ENCODE measurements around the gene CDH4. TPM values are rescaled to one million over a fixed set of nuclear protein-coding genes. Genes with fewer than 3 reads are reported as not detected.

The CDH4 gene
- total RNA-seq, 1 donor from 2014 or later, result 2.9 TPM

DNA sequence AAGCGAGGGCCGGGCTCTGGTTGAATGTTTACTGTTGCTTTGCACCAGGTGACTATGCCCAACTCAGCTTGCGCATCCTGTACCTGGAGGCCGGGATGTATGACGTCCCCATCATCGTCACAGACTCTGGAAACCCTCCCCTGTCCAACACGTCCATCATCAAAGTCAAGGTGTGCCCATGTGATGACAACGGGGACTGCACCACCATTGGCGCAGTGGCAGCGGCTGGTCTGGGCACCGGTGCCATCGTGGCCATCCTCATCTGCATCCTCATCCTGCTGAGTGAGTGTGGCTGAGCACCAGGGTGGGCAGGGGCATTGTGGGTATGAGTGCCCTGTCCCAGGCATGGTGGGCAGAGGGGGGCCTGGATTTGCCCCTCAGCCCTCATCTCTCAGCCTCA lies 677.5 kb downstream of the CDH4 start:
- peaks cover 3% of the 10 kb centered on the region for H3K4me1 Mint-ChIP-seq
- no peaks in the 10 kb centered on the region for H3K36me3 ChIP-seq
- no peaks in the 10 kb centered on the region for H4K20me1 ChIP-seq (ENCODE audit: low read depth)
- H3K4me2 ChIP-seq, result no peak overlapping the region
- no peak overlapping the region for H3K27ac ChIP-seq
- TF ChIP-seq EZH2 (IDR thresholded peaks at IDR 0.05), result no peak
- no peak for TF ChIP-seq EZH2phosphoT487 (IDR thresholded peaks at IDR 0.05)
- TF ChIP-seq, protein P1, sequence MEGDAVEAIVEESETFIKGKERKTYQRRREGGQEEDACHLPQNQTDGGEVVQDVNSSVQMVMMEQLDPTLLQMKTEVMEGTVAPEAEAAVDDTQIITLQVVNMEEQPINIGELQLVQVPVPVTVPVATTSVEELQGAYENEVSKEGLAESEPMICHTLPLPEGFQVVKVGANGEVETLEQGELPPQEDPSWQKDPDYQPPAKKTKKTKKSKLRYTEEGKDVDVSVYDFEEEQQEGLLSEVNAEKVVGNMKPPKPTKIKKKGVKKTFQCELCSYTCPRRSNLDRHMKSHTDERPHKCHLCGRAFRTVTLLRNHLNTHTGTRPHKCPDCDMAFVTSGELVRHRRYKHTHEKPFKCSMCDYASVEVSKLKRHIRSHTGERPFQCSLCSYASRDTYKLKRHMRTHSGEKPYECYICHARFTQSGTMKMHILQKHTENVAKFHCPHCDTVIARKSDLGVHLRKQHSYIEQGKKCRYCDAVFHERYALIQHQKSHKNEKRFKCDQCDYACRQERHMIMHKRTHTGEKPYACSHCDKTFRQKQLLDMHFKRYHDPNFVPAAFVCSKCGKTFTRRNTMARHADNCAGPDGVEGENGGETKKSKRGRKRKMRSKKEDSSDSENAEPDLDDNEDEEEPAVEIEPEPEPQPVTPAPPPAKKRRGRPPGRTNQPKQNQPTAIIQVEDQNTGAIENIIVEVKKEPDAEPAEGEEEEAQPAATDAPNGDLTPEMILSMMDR (IDR thresholded peaks at IDR 0.05), result no peak
- peaks cover 2% of the 10 kb centered on the region for H3K27me3 Mint-ChIP-seq (ENCODE audit: insufficient read depth, low read depth)
- DNase-seq (ENCODE audit: low spot score), result no peak
- no peak overlapping the region for H3K4me3 Mint-ChIP-seq
- H3K79me2 ChIP-seq (ENCODE audit: low read depth), result no peaks in the 10 kb centered on the region
- H3K4me1 ChIP-seq, result peaks cover 5% of the 10 kb centered on the region
- no peaks in the 10 kb centered on the region for H3K27me3 ChIP-seq
- no peaks in the 10 kb centered on the region for H3F3A ChIP-seq (ENCODE audit: low read depth)
- peaks cover 8% of the 10 kb centered on the region for H3K36me3 Mint-ChIP-seq
- H2AFZ ChIP-seq (replicated peaks), result no peak overlapping the region
- no peak overlapping the region for H3K4me3 ChIP-seq
- H3K27ac Mint-ChIP-seq, result no peak overlapping the region
- no peaks in the 10 kb centered on the region for H3K9me3 ChIP-seq (ENCODE audit: low read depth)
- H3K9ac ChIP-seq, result no peak overlapping the region
- H3K9me3 Mint-ChIP-seq, result peaks cover 3% of the 10 kb centered on the region

DNA sequence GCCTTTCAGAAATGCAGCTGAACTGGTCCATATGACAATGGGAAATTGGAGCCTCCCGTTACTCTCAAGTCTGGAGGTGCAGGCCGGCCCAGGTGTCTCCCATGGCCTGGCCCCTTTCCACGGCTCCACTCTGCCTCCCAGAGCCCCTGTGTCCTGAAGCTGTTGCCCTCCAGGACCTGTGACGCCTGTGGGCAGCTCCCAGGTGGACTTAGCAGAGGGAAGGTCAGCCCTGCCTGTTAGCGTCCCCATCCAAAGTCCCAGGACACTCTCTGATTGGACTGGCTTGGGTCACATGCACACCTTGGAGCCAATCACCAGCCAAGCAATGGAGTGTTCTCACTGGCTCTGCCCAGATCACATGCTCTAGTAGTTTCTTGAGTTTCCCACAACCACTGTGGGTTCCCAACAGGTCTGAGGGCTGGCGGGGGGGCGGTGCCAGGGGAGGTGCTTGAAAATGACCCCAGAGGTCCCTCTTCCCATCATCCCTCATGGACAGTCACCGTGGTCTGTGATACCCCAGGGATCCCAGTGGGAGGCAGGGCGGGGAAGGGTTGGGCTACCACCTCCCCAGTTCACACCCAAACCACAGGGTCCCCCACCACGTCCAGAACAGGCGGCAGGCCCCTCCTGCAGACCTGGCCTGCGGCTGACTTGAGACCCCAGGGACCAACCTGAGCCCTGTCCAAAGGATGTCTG lies 678.1 kb downstream of the CDH4 start:
- Mint-ChIP-seq H3K27ac (no peak overlapping the region), H3K36me3 (peaks cover 8% of the 10 kb centered on the region), H3K27me3 (ENCODE audit: insufficient read depth, low read depth) (peaks cover 2% of the 10 kb centered on the region), H3K4me1 (peaks cover 8% of the 10 kb centered on the region), H3K4me3 (no peak overlapping the region), H3K9me3 (peaks cover 3% of the 10 kb centered on the region)
- TF ChIP-seq EZH2phosphoT487 (IDR thresholded peaks at IDR 0.05), result no peak
- TF ChIP-seq, protein P1 (IDR thresholded peaks at IDR 0.05), result no peak
- TF ChIP-seq EZH2 (IDR thresholded peaks at IDR 0.05), result no peak
- no peaks in the 10 kb centered on the region for H3K36me3 ChIP-seq
- DNase-seq (ENCODE audit: low spot score), result no peak
- H3K79me2 ChIP-seq (ENCODE audit: low read depth), result no peaks in the 10 kb centered on the region
- H3K27me3 ChIP-seq, result no peaks in the 10 kb centered on the region
- peaks cover 4% of the 10 kb centered on the region for H3F3A ChIP-seq (ENCODE audit: low read depth)
- H3K9me3 ChIP-seq (ENCODE audit: low read depth), result no peaks in the 10 kb centered on the region
- H3K4me2 ChIP-seq, result no peak overlapping the region
- peaks cover 10% of the 10 kb centered on the region for H3K4me1 ChIP-seq
- H2AFZ ChIP-seq (replicated peaks), result no peak overlapping the region
- no peaks in the 10 kb centered on the region for H4K20me1 ChIP-seq (ENCODE audit: low read depth)
- no peak overlapping the region for H3K27ac ChIP-seq
- H3K9ac ChIP-seq, result no peak overlapping the region
- H3K4me3 ChIP-seq, result no peak overlapping the region

DNA sequence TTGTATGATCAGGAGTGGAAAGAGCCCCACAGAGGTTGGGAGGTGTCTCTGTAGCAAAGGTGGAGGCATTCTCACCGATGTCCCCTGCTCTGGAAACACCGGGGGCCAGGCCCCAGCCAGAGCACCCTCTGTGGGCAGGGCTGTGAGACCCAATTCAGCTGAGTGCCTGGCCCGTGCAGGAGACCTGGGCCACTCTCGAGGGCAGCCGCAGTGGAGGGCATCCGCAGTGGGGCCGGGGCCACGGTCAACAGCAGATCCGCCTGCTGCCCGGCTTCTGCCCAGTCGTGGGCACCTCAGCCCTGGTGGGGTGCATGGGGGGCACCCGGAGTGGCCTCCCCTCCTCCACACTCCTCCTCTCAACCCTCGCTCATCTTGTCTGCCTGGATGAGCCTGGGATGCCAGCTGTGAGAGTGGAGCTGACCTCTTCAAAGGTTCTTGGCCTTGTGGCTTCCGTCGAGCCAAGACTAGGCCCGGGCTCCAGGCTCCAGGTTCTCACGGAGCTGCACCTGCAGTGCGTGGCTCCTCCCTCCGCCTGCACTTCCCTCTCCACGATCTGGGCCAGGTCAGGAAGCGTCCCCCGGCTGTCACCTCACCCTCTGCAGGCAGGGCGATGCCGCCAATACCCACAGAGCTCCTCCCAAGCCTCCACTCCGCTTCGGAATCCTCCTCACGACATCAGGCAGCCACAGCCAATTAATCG lies 678.9 kb downstream of the CDH4 start:
- Histone ChIP-seq H3K4me2 (no peak overlapping the region), H2AFZ (replicated peaks) (no peak overlapping the region), H3K79me2 (ENCODE audit: low read depth) (no peaks in the 10 kb centered on the region), H3K36me3 (no peaks in the 10 kb centered on the region), H3K9ac (no peak overlapping the region), H3K27me3 (no peaks in the 10 kb centered on the region), H4K20me1 (ENCODE audit: low read depth) (no peaks in the 10 kb centered on the region), H3K27ac (no peak overlapping the region), H3K9me3 (ENCODE audit: low read depth) (no peaks in the 10 kb centered on the region), H3K4me3 (no peak overlapping the region), H3K4me1 (peaks cover 10% of the 10 kb centered on the region), H3F3A (ENCODE audit: low read depth) (peaks cover 4% of the 10 kb centered on the region)
- DNase-seq (ENCODE audit: low spot score), result no peak
- H3K36me3 Mint-ChIP-seq, result peaks cover 8% of the 10 kb centered on the region
- TF ChIP-seq EZH2 (IDR thresholded peaks at IDR 0.05) (no peak), EZH2phosphoT487 (IDR thresholded peaks at IDR 0.05) (no peak)
- peaks cover 3% of the 10 kb centered on the region for H3K9me3 Mint-ChIP-seq
- no peak overlapping the region for H3K27ac Mint-ChIP-seq
- H3K27me3 Mint-ChIP-seq (ENCODE audit: insufficient read depth, low read depth), result peaks cover 2% of the 10 kb centered on the region
- H3K4me3 Mint-ChIP-seq, result no peak overlapping the region
- peaks cover 10% of the 10 kb centered on the region for H3K4me1 Mint-ChIP-seq

All from neural progenitor cell (in vitro differentiated cells).